ENCODE data around the gene GIPC3.
"Not testable (repeated sequence)": the region's sequence is repeated elsewhere in the genome, so short reads cannot be mapped to it uniquely, and the experiment has no call there.

DNA sequence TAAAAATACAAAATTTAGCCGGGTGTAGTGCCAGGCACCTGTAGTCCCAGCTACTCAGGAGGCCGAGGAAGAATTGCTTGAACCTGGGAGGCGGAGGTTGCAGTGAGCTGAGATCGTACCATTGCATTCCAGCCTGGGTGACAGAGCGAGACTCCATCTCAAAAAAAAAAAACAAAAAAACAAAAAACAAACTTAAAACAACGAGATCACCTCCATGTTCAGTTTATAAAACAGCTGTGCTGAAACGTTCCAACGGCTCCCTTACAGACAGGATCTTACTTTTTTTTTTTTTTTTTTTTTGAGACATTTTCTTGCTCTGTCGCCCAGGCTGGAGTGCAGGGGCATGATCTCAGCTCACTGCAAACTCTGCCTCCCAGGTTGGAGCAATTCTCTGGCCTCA lies 43.5 kb downstream of the GIPC3 start:
- not testable (repeated sequence) for TF ChIP-seq POLR2A (IDR thresholded peaks at IDR 0.05)
- TF ChIP-seq, protein P1, sequence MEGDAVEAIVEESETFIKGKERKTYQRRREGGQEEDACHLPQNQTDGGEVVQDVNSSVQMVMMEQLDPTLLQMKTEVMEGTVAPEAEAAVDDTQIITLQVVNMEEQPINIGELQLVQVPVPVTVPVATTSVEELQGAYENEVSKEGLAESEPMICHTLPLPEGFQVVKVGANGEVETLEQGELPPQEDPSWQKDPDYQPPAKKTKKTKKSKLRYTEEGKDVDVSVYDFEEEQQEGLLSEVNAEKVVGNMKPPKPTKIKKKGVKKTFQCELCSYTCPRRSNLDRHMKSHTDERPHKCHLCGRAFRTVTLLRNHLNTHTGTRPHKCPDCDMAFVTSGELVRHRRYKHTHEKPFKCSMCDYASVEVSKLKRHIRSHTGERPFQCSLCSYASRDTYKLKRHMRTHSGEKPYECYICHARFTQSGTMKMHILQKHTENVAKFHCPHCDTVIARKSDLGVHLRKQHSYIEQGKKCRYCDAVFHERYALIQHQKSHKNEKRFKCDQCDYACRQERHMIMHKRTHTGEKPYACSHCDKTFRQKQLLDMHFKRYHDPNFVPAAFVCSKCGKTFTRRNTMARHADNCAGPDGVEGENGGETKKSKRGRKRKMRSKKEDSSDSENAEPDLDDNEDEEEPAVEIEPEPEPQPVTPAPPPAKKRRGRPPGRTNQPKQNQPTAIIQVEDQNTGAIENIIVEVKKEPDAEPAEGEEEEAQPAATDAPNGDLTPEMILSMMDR (IDR thresholded peaks at IDR 0.05) = not testable (repeated sequence)

Measured in right lobe of liver (tissue), 4 donors.